GM12874 (cell line): ENCODE results near the gene ADGRV1.

Source experiments
- CTCF ChIP-seq: IDR thresholded peaks from 2 replicates; pipeline ENCODE4 v1.5.1; 2011; ENCODE audit warnings: low read depth, mild to moderate bottlenecking, control low read depth, low read length, moderate library complexity; ENCODE audit not compliant: insufficient read depth

Gene ADGRV1

GRCh38 chr5:91142819-91143218 lies 584.2 kb downstream of the ADGRV1 start:
- no peak for TF ChIP-seq CTCF

GRCh38 chr5:91143840-91144239 lies 585.2 kb downstream of the ADGRV1 start:
- no peak for TF ChIP-seq CTCF

- TF ChIP-seq CTCF: no peak
Measured at GRCh38 chr5:91144491-91145332, 586.1 kb downstream of the ADGRV1 start.

- no peak for TF ChIP-seq CTCF
Measured at GRCh38 chr5:91145333-91145620, 586.7 kb downstream of the ADGRV1 start.

GRCh38 chr5:91146230-91146629 lies 587.6 kb downstream of the ADGRV1 start:
- no peak for TF ChIP-seq CTCF

GRCh38 chr5:91146905-91147600 lies 588.5 kb downstream of the ADGRV1 start:
- no peak for TF ChIP-seq CTCF

- TF ChIP-seq CTCF: no peak
Measured at GRCh38 chr5:91150234-91150633, 591.6 kb downstream of the ADGRV1 start.
